Measurements from ENCODE around the gene NKX6-1. TPM values are rescaled to one million over a fixed set of nuclear protein-coding genes. Genes with fewer than 3 reads are reported as not detected.
A peak's percentile ranks its signal among the peaks of the same experiment; 100 is the strongest.

The NKX6-1 gene
- total RNA-seq, 2 donors from 2014 or later: 5.7 to 6.9 TPM

DNA sequence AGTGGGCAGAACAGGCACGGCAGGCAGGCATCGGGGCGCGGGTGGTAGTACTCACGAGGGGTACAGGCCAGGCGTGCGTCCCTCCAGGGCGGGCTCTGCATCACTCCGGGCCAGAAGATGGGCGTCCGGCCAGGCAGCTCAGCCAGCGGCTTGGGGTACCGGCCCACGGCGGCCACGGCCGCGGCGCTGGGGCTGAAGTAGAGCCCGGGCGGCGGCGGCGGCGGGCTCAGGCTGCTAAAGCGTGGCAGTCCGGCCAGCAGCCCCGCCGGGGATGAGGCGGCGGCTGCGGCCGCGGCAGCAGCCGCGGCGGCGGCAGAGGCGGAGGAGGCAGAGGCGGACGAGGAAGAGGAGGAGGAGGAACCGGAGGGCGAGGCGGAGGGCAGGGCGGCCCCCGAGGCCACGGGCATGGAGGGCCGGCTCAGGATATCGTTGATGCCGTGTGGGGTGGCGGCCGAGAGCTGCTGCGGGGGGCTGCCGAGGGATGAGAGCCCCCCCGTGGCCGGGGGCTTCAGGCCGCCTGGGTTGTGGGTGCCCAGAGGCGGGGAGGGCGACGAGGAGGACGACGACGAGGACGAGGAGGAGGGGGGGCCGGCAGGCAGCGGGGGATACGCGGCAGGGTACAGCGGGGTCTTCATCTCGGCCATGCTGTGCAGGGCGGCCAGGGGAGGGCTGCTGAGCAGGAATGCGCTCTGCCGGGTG lies 1.4 kb downstream of the NKX6-1 start:
- Histone ChIP-seq H3K9me3 (no peaks in the 10 kb centered on the region), H3K36me3 (replicated peaks in 1 of 2; ENCODE audit: insufficient read depth in 1 of 2, low read depth in 2 of 2) (no peaks in the 10 kb centered on the region), H3K27me3 (peaks cover 0 to 18% of the 10 kb centered on the region in 2 donors), H3K27ac (peak overlapping the region; percentile 63 to 89 (median 82)), H3K4me3 (peak overlapping the region; percentile 48 to 53), H3K4me1 (peaks cover 34% of the 10 kb centered on the region)
- intact Hi-C loops (cut with DNase I): no loop called here
- TF ChIP-seq POLR2A (IDR thresholded peaks at IDR 0.05): no peak
- TF ChIP-seq CTCF (IDR thresholded peaks at IDR 0.05): no peak
- DNase-seq: peak in 3 of 4 donors; percentile 19 to 37 (median 30)
- no peak for ATAC-seq
- WGBS, 2 donors: 3 to 12% methylated on average over 20 to 70 of the region's 73 CpGs

- H3K36me3 ChIP-seq (replicated peaks in 1 of 2; ENCODE audit: insufficient read depth in 1 of 2, low read depth in 2 of 2): no peaks in the 10 kb centered on the region
- H3K27ac ChIP-seq: peak overlapping the region; percentile 63 to 89 (median 82)
- no peaks in the 10 kb centered on the region for H3K9me3 ChIP-seq
- DNase-seq (peak in 3 of 4 donors; percentile 25 to 35 (median 29)), ATAC-seq (no peak)
- peaks cover 0 to 23% of the 10 kb centered on the region in 2 donors for H3K27me3 ChIP-seq
- H3K4me1 ChIP-seq: peaks cover 41% of the 10 kb centered on the region
- TF ChIP-seq CTCF (IDR thresholded peaks at IDR 0.05) (no peak), POLR2A (IDR thresholded peaks at IDR 0.05) (peak in 2 of 3 donors; percentile 26 to 37)
- WGBS, 2 donors: 18 to 36% methylated on average over 42 to 53 of the region's 53 CpGs
- intact Hi-C loops (cut with DNase I): no loop called here
- H3K4me3 ChIP-seq: peak overlapping the region in 1 of 2 donors; percentile 53
These were observed 2.2 kb downstream of the NKX6-1 start for GRCh38 chr4:84496706-84497503.

GRCh38 chr4:84496331-84496705 lies 2.8 kb downstream of the NKX6-1 start:
- TF ChIP-seq CTCF (IDR thresholded peaks at IDR 0.05) (no peak), POLR2A (IDR thresholded peaks at IDR 0.05) (no peak)
- H3K4me1 ChIP-seq: peaks cover 41% of the 10 kb centered on the region
- peaks cover 0 to 17% of the 10 kb centered on the region in 2 donors for H3K27me3 ChIP-seq
- no peak for ATAC-seq
- no peaks in the 10 kb centered on the region for H3K36me3 ChIP-seq (replicated peaks in 1 of 2; ENCODE audit: insufficient read depth in 1 of 2, low read depth in 2 of 2)
- peak overlapping the region in 1 of 2 donors; percentile 10 for H3K4me3 ChIP-seq
- WGBS, 2 donors: 23 to 38% methylated on average over 11 to 24 of the region's 24 CpGs
- peak overlapping the region in 3 of 4 donors; percentile 79 to 89 (median 86) for H3K27ac ChIP-seq
- no peaks in the 10 kb centered on the region for H3K9me3 ChIP-seq
- peak in 1 of 4 donors; percentile 19 for DNase-seq
- intact Hi-C loops (cut with DNase I): no loop called here

DNA sequence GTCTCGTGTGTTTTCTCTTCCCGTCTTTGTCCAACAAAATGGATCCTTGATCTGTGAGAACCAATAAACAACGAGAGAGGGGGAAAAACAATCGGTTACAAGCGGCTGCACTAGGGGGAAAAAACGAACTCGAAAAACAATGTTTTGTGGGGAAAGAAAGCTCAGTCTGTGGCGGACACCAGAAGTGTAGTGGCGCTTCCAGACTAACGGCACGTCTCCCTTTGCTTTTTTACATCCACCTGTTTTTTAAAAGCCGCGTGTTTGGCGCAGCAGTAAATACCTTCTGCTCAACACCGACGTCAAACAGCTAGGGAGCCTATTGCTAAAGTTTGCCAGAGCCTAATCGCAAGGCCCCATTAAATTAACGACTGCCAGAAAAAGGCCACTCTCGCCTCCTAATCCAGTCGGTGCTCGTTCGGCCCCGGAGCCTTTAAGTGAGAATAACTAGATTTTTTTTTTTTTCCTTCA lies 3.3 kb downstream of the NKX6-1 start:
- intact Hi-C loops (cut with DNase I): no loop called here
- Histone ChIP-seq H3K27me3 (peaks cover 0 to 12% of the 10 kb centered on the region in 2 donors), H3K9me3 (no peaks in the 10 kb centered on the region), H3K4me1 (peaks cover 41% of the 10 kb centered on the region), H3K36me3 (replicated peaks in 1 of 2; ENCODE audit: insufficient read depth in 1 of 2, low read depth in 2 of 2) (no peaks in the 10 kb centered on the region), H3K4me3 (no peak overlapping the region), H3K27ac (peak overlapping the region; percentile 42 to 89 (median 82))
- ATAC-seq: no peak
- WGBS, 2 donors: 33 to 53% methylated on average over 23 of the region's 23 CpGs
- DNase-seq: peak in 1 of 4 donors; percentile 11
- TF ChIP-seq CTCF (IDR thresholded peaks at IDR 0.05): no peak
- no peak for TF ChIP-seq POLR2A (IDR thresholded peaks at IDR 0.05)

All from body of pancreas (tissue), 4 donors.